Measurements from ENCODE around the gene CHDH. TPM values are rescaled to one million over a fixed set of nuclear protein-coding genes. Genes with fewer than 3 reads are reported as not detected.

The CHDH gene
- total RNA-seq, 4 donors from 2014 or later, result 4.6 to 14.9 (median 9.5) TPM

GRCh38 chr3:53772562-53772961 lies 73.7 kb downstream of the CHDH start:
- intact Hi-C loops (cut with DNase I; ENCODE audit: low total_unique reads), result no loop called here
- DNase-seq (ENCODE audit: low spot score in 2 of 2), result no peak
- no peak overlapping the region for H3K4me3 ChIP-seq (ENCODE audit: low read depth, poor library complexity, severe bottlenecking)
- WGBS, 2 donors, result 75 to 87% methylated on average over 14 of the region's 14 CpGs
- TF ChIP-seq CTCF (IDR thresholded peaks at IDR 0.05) (no peak), POLR2A (IDR thresholded peaks at IDR 0.05) (no peak)

- TF ChIP-seq CTCF (IDR thresholded peaks at IDR 0.05), result no peak
- no peak for TF ChIP-seq POLR2A (IDR thresholded peaks at IDR 0.05)
- DNase-seq (ENCODE audit: low spot score in 2 of 2), result peak in 1 of 2 donors; percentile 58
- WGBS, 2 donors, result 62 to 68% methylated on average over 10 to 12 of the region's 12 CpGs
- intact Hi-C loops (cut with DNase I; ENCODE audit: low total_unique reads), result no loop called here
- H3K4me3 ChIP-seq (ENCODE audit: low read depth, poor library complexity, severe bottlenecking), result no peak overlapping the region
Observed at GRCh38 chr3:53768478-53769459, 77.5 kb downstream of the CHDH start.

GRCh38 chr3:53766706-53767105 lies 79.5 kb downstream of the CHDH start:
- intact Hi-C loops (cut with DNase I; ENCODE audit: low total_unique reads), result no loop called here
- DNase-seq (ENCODE audit: low spot score in 2 of 2), result no peak
- TF ChIP-seq POLR2A (IDR thresholded peaks at IDR 0.05) (no peak), CTCF (IDR thresholded peaks at IDR 0.05) (no peak)
- WGBS, 2 donors, result 93 to 96% methylated on average over 7 of the region's 7 CpGs
- H3K4me3 ChIP-seq (ENCODE audit: low read depth, poor library complexity, severe bottlenecking), result no peak overlapping the region

GRCh38 chr3:53765753-53766152 lies 80.5 kb downstream of the CHDH start:
- no peak for DNase-seq (ENCODE audit: low spot score in 2 of 2)
- no peak overlapping the region for H3K4me3 ChIP-seq (ENCODE audit: low read depth, poor library complexity, severe bottlenecking)
- 87 to 89% methylated on average over 5 of the region's 5 CpGs for WGBS, 2 donors
- intact Hi-C loops (cut with DNase I; ENCODE audit: low total_unique reads), result no loop called here
- TF ChIP-seq POLR2A (IDR thresholded peaks at IDR 0.05), result no peak
- TF ChIP-seq CTCF (IDR thresholded peaks at IDR 0.05), result no peak

- TF ChIP-seq CTCF (IDR thresholded peaks at IDR 0.05), result no peak
- TF ChIP-seq POLR2A (IDR thresholded peaks at IDR 0.05), result no peak
- no peak overlapping the region for H3K4me3 ChIP-seq (ENCODE audit: low read depth, poor library complexity, severe bottlenecking)
- 89% methylated on average over 14 of the region's 14 CpGs for WGBS, 2 donors
- DNase-seq (ENCODE audit: low spot score in 2 of 2), result no peak
- intact Hi-C loops (cut with DNase I; ENCODE audit: low total_unique reads), result no loop called here
Observed at GRCh38 chr3:53764026-53764775, 82.0 kb downstream of the CHDH start.
